GM18907 (cell line): ENCODE data around the gene ARNT2.
"Not testable (repeated sequence)": the region's sequence is repeated elsewhere in the genome, so short reads cannot be mapped to it uniquely, and the experiment has no call there.

Experiments used
- ATAC-seq: cut with Tn5 transposase; IDR thresholded peaks from one replicate; pipeline ENCODE4 v1.9.1; 2021; ENCODE audit warnings: mild to moderate bottlenecking, moderate library complexity; ENCODE audit not compliant: unreplicated experiment

ARNT2 gene

DNA sequence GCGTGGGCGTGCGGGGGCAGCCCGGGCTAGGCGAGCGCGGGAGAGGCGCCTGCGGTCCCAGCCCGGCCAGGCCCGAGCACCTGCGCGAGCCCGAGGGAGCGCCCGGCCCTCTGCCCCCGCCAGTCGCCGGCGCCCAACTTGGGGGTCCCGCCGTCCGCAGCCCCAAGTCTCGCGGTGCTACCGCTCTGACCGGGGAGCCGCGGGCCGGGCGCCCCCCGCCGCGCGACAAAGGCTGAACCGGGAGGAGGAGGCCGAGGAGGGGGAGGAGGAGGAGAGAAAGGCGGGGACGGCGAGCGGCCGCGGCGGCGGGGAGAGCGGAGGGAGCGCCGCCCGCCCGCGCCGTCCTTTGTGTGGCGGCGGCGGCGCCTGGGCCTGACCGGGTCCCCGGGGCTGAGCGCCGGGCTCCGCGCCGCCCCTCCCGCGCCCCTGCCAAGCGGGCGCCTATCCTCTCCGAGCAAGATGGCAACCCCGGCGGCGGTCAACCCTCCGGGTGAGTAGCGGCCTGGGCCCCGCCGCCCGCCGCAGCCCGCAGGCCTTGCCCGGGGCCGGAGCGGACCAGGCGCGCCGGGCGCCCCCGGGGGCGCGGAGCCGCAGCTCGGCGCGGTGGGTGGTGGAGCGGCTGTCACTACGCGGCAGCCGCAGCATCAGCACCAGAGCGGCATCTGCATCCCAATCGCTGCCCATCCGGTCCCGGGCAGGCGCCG lies at the start of gene ARNT2:
Gene ARNT2 (plus strand): TSS at position 326 of the 704 bp plus-strand sequence. CDS start 134 bp downstream, at position 460.
- ATAC-seq = no peak

DNA sequence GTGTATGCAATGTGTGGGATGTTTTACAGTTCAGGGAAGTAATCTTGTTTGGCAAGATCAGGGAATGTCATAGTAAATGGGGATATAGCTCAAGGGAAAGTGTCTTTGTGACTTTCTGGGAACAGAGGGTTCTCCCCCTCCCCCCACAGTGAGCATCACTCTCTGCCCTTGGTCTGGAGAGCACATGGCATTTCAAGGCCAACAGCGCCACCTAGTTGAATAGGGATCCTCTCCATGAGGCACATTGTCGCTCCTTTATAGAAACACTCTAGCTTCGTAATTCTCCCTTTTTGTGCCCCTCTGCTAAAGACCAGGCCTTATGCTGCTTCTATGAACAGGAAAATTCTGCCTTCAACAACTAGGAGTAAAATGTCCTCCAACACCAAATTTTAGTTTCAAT lies 37.1 kb upstream of the ARNT2 start:
- no peak for ATAC-seq

DNA sequence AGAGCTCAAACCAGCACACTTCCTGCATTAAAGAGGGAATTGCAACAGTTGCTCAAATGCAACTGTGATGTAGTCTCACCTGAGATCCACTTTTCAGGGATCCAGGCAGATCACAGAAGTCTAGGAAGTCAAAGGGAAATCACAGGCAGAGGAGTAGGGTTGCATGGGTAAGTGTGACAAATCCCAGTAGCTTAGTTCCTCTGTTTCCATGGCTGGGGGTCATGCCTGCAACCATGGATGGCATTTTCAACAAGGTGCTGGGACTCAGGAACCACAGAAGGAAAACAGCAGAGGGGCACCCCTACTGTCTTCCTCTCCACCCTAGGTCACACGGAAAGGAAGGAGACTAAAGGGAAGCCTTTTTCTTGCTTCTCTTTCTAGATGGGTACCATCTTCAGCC lies 36.5 kb upstream of the ARNT2 start:
- ATAC-seq = no peak

DNA sequence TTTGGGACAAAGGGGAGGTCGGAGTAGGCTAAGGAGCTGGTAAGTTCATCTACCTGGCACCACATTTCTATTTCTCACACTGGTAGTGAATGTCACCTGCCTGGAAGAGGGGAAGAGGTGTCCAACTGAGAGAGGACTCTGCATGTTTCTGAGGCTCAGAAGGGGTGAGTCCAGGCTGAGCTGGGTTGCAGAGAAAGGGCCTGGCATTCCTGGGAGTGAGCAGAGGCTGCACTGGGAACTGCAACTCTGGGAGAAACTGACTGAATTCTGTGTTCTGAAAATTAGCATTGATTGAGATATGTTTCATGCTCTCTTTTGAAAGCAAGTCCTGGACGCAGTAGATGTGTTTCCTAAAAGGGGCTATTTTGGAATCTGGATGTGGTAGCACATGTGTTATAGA lies 32.3 kb upstream of the ARNT2 start:
- no peak for ATAC-seq

DNA sequence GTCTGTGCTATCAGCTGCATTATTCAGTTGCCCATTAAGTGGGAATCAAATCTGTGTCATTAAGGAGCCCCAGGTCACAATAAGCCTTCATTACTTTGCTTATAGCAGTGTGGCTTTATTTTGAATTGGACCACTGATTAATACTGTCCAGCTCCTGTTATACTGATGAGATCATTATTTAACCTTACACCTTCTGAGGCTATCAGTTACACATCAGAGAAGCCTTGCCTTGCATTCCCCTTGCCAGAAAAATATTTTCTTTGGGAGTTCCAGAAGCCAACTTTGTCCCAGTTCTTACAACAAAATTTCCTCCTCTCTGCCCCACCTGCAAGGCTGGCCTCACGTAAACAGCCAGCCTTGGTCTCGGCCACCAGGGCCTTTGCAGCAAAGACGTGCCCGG lies 29.7 kb upstream of the ARNT2 start:
- no peak for ATAC-seq

DNA sequence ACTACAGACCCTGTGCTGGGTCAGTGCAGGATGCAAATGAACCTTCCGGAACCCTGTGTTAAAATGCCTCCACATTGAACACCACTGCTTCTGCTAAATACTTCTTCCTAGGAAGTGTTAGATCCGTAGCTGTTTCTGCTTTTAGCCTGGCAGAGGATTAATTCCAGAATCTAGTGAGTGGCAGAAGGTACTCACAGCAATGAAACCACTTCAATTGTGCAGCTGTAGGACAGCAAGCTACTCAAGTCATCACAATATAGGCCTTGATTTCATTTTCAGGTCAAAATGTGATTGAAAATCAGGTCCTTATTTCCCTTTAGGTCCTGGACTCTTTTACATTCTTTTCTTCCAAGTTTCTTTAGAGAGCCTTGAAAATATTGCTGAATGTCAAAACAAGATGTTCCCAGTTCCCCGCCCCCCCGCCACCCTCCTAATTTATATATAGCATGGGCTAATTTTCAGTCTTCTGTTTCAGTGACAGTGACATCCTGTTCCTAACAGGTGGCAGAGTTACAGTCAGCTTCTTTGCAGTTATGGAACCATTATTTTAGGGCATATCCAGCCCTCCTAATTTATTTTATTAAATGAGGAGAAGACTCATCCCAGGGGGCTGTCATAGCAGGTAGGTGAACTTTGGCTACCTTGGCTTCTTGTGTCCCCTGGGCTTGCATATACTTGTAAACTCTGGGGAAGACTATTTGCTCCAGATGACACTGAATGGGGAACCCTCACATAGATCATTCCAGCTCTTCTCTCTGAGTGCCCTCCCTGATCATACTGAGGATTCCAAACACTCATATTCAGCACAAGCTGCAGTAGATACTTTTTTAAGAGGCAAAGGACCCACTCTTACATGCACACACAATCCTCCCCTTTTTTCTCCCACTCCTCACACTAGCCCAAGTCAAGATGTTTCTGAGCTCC lies 28.0 kb upstream of the ARNT2 start:
- no peak for ATAC-seq

DNA sequence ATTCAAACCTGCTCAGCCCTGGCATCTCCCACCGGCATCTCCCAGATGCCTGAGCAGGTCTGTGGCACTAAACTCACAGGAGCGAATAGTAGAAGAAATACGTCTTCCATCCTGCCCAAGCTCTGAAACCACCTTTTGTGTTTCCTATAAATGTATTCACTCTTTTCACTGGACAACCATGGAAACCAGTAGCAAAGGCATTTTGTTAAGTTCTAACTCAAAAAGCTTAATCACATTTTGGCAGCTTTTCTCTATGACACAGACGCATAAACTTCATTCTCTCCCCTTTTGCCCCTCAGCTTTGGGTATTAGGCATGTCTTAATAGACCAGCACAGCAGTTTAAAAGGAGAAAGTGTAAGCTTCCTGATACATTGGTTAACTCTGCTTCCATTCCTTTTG lies 24.5 kb upstream of the ARNT2 start:
- ATAC-seq = no peak

DNA sequence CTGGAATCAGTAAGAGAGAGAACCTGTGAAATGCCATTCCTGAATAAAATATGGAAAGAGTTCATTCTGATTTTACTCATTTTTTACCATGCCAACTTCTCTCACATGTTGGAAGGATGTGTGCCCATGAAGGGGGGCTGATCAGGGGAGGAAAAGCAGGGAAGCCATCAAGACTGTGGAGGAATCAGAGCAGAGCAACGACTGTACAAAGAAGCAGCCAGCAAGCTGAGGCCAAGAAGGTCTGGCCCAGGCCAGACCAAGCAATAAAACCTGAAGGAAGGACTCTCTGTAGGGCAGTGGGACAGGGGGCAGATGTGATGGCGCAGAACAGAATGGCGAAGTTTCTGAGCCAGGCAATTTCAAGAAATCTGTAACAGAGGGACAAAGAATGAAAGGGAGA lies 24.0 kb upstream of the ARNT2 start:
- ATAC-seq = no peak

DNA sequence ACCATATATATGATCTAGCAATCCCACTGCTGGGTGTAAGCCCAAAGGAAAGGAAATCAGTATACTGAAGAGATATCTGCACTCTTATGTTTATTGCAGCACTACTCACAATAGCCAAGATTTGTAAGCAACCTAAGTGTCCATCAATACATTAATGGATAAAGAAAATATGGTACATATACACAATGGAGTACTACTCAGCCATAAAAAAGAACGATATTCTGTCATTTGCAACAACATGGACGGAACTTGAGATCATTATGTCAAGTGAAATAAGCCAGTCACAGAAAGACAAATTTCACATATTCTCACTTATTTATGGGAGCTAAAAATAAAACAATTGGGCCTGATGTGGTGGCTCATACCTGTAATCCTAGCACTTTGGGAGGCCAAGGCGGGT lies 21.9 kb upstream of the ARNT2 start:
- ATAC-seq = no peak

DNA sequence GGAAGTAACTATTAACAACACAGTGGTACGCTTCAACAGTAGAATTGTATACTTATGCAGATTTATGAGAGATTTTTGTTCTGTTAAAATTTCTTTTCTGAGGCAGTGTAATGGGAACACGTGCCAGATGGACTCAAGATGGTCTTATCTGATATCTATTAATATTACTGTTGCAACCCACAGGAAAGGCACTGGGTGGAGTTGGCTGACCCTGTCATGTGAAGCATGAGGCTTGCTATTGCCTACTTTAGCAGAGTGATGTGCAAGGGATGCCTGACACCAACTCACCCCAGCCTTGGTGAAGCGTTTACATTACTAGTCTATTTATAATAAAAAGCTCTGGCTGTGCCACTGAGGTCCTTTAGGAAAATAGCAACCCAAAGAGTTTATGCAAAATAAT lies 19.8 kb upstream of the ARNT2 start:
- no peak for ATAC-seq

DNA sequence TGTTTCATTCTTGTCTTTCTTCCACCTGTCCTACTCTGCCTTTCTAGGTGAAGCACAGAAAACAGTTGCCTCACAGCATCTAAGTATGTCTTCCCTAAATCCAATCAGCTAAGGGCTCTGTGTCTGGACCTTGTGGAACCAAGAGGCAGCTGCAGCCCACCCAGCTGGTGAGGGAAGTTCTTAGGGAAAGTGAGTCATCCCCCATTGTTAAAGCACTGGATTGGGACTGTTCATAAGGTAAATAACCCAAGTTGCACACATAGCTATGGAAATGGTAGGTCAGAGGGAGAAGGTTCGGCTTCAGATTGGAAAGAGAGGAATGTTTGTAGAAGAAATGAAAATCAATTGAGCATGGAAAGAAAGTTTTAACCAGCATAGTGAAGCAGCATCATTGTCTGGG lies 18.0 kb upstream of the ARNT2 start:
- no peak for ATAC-seq

DNA sequence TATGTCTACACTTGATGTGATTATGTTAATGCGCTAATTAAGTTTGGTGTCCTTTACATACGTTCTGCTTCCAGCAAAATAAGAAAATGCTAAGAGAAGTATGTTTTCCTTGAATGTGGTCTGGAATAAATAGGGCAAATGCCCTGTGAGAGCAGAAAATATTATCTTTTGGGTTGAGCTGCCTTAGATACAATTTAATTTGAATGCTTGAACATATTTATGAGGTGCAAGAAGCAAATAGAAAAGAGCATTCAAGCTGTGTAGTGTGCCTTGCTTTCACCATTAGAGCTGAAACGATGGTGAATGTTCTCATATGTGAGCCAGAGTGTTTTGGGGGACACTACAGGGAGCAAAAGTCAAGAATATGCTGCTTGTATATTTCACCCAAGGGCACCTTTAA lies 15.9 kb upstream of the ARNT2 start:
- ATAC-seq = no peak

DNA sequence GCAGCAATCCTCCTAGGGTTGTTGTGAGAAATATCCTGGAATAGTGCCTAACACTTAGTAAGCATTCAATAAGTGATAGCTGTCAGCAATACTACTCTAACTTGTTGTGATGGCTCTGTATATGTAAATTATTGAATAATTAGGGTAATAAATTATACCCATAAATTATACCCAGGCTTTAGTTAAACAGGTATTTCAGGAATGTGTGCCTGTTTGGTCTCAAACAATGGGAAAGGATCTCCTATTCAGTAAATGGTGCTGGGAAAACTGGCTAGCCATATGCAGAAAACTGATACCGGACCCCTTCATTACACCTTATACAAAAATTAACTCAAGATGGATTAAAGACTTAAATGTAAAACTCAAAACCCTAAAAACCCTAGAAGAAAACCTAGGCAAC lies 14.8 kb upstream of the ARNT2 start:
- ATAC-seq = no peak

DNA sequence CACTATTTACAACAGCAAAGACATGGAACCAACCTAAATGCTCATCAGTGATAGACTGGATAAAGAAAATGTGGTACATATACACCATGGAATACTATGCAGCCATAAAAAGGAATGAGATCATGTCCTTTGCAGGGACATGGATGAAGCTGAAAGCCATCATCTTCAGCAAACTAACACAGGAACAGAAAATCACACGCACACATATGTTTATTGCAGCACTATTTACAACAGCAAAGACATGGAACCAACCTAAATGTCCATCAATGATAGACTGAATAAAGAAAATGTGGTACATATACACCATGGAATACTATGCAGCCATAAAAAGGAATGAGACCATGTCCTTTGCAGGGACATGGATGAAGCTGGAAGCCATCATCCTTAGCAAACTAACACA lies 13.2 kb upstream of the ARNT2 start:
- ATAC-seq = not testable (repeated sequence)

DNA sequence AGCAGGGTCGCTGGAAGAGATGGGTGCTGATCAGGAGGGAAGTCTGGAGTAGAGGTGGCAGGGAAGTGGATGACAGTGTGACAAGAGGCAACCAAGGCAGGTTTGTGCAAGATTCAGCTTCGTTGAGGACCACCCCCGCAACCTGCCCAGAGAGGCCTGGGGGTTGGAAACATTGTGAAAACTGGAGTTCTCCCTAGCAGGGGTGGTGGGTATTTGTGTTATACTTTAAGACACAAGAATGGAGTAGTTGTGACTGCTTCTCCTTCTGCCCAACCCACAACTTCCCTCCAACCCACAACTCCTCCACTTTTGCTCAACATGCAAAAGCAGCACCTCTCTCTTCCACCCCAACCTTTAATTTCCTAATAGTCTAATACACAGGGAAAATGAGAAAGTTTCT lies 8.6 kb upstream of the ARNT2 start:
- no peak for ATAC-seq

DNA sequence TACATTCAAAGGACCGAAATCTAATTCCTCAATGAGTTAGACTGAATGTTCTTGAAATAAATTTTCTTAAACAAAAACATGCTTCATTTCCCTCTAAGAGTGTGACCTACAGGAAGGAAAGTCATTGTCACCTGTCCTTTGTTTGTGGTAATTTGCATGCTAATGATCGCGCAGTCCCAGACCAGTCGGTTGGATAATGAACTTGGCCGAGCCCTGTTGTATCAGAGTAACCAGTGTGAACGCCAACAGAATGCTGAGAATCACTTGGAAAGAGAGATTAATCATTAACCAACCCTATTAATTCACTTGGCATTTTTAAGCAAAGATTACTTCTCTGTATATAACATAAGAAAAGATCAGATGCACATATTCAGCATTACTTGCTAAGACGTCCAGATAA lies 8.1 kb upstream of the ARNT2 start:
- no peak for ATAC-seq

DNA sequence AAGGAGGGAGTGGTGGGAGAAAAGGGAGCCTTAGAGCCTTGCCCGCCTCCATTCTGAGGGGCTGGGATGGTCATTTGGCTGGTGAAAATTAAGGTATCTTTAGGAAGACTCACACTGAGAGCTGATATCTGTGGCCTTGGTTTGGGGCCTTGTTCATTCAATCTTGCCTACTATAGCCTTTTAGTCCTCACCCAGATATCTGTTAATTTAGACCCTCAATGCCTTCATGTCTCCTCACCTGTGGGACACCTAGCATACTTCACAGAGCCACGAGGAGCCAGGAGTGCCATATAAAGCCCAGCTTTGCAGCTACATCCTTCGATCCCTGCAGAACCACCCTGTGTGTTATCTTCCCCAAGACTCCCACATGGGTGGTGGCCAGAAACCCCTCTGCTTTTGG lies 4.7 kb upstream of the ARNT2 start:
- no peak for ATAC-seq

DNA sequence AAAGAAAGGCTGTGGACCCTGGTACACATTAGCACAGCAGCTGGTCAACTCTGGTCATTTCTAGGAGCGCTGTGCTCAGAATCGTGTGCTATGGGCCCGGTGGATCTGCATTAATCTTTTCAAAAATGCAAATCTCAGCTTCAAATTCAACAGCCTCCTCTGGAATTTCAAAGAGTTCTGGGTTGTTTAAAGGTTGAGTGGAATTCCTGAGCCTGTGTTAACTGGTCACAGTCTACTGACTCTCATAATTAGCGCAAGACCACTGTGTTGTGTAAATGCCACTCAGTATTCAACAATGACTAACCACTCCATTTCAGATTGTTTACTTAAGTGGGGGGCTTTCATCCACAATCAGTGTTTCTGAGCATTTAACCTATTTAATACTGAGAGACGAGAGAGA lies 2.7 kb upstream of the ARNT2 start:
- no peak for ATAC-seq

DNA sequence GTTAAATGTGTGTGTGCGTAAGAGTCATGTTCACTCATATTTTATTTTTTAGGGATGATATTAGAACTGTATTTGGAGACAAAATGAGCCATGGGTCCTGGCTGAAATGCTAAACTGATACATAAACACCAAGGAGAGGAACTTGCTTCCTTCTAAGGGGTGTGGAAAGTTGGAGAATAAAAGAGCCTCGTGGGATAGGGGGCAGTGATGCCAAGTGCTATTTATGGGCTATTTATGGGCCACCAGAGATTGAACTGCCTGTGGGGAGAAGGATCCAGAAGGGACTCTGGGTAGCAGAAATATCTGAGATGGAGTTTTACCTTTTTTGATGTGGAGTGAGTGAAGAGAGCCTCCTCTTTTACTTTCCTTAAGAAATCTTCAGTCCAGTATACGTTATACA lies 1.8 kb upstream of the ARNT2 start:
- no peak for ATAC-seq

DNA sequence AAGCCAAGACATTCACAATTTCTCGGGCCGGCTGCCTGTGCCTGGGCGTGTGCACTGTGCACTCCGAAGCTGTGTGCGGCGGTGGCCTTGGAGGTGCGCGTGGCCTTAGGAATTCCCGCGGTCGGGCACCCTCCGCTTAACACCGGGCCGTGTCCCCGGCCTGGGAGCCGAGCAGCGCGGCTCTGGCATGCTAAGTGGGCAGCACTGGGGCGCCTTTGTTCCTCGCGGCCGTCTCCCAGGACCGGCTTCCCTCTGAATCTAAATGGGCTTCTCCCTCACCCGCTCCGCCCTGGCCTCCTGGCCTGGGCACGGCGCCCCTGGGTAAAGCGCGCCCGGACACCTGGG lies 498 bp upstream of the ARNT2 start:
- ATAC-seq = no peak

DNA sequence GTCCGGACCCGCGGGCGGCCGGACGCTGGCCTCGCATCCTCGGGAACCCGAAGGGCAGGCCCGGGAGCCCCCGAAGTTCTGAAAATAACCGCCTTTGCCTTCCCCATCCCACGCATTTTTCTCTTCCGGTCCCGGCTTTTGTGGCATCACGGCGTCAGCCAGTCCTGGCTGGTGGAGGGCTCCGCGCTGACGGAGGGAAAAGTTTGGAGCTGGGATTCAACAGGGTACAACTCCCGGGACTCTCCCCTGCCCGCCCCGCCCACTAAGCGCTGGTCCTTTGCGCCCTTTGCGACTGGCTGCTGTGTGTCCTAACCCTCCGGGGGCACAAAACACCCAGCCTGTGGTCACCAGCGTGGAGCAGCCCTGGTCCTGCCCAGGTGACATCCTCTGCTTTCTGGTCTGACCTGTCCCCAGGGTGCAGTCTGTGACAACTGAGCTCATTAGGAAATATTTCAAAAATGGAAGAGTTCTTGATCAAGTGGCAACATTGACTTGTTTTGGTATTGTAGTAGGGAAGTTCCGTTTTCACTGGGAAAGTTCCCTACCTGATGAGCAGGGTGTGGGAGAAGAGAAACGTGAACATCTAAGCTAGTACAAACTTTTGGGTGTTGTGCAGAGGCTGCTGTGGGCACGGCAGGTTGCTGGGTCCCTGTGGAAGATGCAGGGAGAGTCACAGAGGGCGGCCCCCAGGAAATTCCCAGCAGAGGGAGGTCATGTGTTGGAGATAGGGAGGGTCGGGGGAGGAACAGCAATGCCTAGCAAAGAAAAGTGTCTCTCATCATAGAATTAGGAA lies 775 bp downstream of the ARNT2 start:
- no peak for ATAC-seq

DNA sequence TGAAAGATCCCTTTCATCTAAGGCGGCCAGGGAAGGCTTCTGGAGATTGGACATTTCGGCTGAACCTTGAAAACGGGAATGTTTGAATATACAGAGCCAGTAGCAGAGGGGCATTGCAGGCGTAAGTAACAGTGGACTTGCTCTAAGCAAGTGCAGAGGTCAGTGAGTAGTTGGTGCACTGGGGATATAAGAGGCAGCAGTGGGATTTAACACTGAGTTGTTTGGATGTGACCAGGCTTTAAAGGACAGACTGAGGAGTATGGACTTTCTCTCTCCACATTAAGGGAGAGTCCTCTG lies 1.3 kb downstream of the ARNT2 start:
- ATAC-seq = no peak
